DMS 273 treated with DMSO at 0.1 percent for 48 hours (cell line): ENCODE measurements around the gene GRIK1.

Experiments used
- DNase-seq: peaks from one replicate; lab custom pipeline; 2025; lab: John Stamatoyannopoulos, UW

The GRIK1 gene

DNA sequence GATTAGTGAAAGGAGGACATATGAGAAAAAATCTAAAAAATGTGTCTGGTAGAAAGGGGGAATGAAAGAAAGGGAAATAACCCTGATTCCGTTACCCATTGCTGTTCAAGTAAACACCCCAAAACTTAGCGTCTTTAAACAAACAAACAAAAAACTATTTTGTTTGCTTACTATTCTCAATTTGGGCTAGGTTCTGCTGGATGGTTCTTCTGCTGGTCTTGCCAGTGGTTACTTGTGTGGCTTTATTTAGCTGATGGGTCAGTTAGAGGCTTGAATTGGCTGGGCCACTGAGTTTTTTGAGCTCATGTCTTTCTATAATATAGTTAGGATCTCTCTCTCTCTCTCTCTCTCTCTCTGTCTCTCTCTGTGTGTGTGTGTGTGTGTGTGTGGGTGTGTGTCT lies 112.1 kb downstream of the GRIK1 start:
- DNase-seq, result no peak

DNA sequence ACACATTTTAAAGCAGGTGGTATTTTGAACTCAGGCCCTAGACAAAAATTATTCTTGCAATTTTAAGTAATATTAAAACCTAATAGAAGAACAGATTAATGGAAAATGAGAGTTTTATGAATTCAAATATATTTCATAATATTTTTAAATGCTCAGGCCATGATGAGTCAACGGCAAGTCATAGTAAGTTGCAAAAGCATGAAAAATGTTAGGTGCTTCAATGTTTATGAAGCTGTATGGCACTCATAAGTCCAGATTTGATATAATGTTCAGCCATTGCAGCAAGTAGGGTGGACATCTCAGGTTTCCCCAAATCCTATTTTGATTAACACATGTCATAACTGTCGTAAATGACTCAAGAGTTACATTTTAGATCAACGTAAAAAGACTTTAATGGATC lies 112.6 kb downstream of the GRIK1 start:
- DNase-seq, result no peak

DNA sequence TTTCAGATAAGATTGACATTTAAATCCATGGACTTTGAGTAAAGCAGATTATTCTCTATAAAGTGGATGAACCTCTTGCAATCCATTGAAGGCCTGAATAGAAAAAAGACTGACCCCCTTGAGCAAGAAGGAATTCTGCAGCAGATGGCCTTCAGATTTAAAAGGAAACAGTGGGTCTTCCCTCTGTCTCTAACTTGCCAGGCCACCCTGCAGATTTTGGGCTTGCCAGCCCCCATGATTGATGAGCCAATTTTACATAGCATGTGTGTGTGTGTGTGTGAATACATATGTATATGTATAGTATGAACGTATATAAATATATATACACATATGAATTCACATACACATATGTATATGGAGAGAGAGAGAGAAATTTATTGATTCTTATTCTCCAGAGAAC lies 113.4 kb downstream of the GRIK1 start:
- no peak for DNase-seq

DNA sequence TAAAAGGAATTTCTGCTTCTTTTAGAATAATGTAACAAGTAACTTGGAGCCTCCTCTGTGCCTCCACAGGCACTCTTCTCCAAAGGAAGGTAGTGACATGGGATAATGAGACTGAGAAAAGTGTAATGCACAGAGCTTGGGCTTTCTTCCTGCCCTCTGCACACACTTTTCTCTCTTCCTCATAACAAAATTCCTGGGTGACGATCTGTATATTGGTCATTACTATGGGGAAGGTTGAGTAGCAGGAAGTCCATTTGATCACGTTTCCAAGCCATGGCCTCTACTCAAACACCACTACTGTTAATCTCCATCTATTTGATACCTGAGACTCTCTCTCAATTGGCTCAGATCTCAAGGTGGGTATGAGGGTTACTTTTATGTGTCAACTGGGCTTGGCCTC lies 113.9 kb downstream of the GRIK1 start:
- DNase-seq, result no peak

DNA sequence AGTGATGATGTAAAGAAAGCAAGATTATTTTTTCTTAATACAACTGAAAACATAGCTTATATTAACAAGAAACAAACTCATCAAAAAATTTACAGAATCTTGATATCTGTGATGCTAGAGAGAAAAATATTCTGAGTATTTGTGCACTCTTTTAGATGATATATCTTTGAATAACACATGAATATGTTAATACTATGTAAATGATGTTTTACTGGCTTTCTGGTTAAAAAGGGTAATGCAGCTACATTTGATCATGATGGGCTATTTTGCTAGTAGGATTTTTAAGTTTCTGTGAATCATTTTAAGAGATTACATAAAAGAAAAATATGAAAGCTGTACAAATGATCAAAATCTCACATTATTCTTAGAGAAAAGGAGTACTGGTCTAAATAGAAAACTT lies 114.5 kb downstream of the GRIK1 start:
- DNase-seq, result no peak

DNA sequence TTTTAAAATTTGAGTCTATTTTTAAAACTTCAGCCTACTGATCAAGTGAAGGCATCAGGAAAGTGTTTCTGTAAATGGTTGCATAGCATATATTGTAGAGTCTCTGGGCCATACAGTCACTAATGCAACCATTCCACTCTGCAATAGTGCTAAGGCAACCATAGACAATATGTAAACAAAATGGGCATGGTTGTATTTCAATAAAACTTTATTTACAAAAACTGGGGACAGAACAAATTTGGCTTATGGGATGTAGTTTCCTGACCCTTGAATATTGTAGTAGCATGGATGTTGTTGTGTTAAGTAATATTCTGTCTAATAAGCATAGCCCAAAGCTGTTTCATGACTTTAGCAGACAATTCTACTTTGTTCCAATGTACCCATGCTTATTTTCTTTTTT lies 117.7 kb downstream of the GRIK1 start:
- no peak for DNase-seq

DNA sequence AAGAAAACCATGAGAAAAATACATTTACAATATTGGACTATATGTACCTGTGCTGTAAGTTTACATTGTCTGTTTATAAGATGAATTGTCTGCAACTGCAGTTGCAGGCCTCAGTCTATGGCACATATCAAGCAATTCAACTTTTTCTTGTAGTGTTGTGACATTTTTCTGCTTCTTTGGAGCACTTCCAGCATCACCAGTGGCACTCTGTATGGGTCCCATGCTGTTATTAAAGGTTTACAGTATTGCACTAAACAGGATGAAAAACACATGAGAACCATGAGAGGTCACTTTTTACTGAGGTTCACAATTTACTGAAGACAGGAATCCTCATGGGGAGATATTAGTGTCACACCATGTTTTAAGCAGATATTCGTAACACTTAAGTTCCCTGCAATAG lies 118.6 kb downstream of the GRIK1 start:
- DNase-seq, result no peak

DNA sequence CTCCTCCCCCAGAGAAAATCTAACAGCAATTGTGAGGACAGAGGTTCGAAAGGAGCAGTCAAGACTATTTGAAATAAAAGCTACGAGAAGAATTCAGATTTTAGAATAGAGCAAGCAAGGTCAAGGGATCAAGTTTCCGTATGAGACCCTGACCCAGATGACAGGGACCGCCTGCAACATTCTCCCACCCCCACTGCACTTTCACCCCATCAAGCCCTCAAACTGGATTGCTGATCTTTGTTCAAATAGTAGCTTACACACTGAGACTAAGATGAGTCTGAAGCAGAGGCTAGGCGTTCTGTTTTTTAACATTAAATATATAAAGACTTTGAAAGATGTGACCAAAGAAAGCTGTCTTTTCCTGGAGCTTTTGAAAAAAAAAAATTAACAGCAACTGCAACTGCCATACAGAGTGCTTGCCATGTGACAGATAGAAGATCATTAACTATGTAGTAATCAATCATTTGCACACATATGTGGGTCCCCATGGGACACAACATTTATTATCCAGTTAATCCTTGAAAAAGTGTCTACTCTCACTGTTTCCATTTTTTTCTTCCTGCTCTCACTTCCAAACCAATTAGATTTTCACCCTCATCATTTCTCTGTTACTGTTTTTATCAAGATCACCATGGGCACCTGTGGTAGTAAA lies 120.0 kb downstream of the GRIK1 start:
- no peak for DNase-seq

DNA sequence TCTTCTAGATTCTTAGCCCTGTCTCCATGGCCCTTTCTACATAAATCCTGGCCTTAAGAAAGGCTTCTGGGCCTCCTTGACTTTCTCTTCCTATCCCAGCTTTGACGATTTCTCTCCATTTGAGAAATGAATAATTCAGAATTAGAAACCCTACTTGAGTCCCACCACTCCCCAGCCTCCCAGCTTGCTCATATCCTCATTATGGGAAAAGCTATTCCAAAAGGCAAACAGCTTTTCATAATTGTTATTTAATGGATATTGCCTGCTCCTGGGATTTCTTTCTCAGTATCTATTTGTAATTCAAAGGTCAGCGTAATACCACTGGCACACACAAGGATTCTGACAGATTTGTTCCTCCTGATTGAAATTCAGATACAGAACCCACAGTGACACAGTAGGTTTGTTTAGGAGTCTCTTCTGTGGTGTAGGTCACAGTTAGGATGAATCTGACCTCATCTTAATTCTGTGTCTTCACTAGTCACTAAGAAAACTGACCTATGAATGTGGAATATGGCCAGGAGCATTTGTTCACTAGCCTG lies 121.3 kb downstream of the GRIK1 start:
- no peak for DNase-seq

DNA sequence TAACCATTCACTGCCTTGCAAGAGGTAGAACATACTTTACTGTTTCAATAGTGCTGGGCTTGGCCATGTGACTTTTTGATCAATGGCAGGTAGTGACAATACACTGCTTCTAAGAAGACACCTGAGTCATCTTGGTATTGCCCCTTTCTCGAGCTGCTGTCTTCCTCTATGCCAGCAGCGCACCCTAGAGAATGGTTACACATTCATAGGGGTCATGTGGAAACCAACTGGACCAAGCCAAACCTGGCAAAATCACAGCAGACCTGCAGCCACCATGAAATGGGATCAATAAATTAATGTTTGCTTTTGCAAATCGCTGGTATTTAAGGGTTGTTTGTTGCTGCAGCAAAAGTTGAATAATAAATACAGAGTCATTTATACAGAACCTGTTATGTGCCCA lies 122.3 kb downstream of the GRIK1 start:
- no peak for DNase-seq

DNA sequence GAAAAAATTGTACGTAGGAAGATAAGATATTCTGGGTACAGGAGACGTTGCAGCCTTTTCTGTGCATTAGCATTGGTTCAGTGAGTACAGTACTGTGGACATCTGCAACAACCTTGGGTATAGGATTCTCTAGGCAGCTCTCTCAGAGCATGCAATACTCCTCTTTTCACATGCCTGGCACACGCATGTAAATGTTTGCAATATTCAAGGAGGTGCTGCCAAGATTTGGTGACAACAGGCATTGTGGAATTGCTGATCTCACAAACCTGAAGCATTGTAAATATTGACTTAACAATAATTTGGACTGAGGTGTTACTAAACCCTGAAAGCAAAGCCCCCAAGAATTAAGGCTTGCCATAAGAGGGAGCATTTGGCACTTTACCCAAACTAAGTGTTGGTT lies 126.8 kb downstream of the GRIK1 start:
- no peak for DNase-seq

DNA sequence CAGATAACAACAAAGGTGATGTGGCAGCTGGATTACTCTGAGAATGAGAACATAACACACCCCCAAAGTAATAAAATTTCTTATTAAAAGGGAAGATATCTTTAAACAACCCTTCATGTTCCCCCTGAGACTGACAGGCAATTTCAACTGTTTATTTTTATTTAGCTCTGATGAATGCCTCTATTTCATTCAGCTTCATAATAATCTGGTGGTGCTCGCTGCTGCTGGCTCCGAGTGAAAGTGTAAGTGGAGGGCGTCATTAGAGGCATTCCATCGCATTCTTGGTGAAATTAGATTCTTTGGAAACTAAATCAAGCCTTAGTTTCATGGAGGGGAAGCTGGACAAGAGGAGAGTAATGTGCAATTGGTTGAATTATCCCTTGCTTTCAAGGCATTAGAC lies 128.9 kb downstream of the GRIK1 start:
- DNase-seq, result no peak

DNA sequence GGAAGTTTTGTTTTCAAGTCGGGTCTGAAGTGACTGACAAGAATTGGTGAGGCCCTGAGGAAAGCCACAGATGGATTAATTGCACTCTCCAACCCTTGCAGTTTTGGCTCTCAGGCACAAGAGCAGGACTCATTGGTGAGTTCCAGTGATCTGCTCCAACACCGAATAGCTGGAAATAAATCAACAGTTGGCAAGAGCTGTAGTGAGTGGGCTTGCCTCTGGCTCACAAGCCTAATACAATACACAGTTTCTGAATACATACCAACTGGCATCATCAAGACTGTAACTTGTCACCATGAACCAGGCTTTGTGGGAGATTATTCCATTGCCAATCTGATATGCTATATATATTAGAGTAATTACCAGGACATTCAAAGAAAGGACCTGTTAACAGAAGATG lies 131.6 kb downstream of the GRIK1 start:
- no peak for DNase-seq

DNA sequence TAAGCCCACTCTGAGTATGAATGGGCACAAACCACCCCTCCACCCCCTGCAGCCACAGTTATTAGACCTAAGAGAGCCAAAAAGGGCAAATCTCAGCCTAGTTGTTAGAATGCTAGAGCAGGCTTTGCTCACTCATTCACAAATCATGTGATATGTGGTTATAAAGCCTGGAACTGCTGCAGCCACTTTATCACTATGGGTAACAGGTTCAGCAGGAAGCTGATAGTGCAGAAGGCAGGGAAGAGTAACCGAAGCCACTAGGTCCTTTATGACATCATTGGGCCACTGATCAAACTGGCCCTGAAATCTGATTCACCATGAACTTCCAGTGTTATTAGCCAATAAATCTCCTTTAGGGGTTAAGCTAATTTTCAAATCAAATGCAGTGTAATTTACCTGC lies 134.7 kb downstream of the GRIK1 start:
- DNase-seq, result no peak

DNA sequence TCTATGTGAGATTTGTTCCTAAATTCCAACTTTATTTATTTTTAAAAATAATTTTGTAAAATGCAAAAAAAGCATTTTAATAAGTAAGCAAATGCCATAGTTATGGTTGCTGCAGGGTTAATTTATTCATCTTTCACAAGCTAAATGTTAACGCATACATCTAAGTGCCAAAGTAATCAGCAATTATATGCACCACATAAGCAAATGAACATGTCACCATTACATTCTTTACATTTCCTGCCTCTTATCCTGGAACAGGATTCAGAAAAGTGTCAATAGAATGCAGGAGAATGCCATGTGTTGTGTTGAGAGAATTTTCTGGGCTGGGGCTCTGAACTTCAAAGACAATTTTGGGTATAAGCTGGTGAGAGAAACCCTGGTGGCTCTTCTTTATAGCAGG lies 136.6 kb downstream of the GRIK1 start:
- DNase-seq, result no peak

DNA sequence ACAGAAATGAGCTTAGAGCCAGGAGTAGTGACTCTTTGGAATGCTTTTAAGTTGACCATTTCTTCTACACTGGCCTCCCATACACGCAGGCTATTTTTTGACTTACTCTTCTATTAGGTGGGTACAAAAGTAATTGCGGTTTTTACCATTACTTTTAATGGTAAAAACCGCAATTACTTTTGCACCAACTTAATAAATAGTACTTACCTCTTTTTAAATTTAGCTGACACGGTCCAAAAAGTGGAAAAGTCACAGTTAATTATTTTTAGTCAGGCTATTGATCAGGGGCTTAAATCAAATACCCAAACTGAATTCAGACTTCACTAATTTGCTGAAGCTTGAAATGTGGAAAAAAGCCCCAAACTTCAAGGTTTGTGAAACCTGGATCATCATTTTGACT lies 138.7 kb downstream of the GRIK1 start:
- no peak for DNase-seq

DNA sequence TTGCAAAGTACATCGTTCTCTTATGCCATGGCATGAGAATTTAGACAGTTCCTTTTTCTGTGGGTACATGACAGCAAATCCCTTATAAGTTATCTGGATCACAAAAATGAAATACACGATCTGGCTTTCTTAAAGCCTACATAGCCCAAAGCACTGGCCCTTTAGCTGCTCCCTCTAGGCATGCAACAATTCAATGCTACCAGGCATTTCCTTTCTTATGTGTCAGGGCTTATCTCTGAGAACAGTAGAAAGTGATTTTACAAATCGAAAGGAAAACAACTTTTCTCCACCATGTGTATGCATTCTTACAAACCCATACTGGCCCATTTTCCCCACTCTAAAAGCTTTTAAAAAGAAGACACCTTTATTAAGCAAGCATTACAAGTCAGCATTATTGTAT lies 139.7 kb downstream of the GRIK1 start:
- DNase-seq, result no peak

DNA sequence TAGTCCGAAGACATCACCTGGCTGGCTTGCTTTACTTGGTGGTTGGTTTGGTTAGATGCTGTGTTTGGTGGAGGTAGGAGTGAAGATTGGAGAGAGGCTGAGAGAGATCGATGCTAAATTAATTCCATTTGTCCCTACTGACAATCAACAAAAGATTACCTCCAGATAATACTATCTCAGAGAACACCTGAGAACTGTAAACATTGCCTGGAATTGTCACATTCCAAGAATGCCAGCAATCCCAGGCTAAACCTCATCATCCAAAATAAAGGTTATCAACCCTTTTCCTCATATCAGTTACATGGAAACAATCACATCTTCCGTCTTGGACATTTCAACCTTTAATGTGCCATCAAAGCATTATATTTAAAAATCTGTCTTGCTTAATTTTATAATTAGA lies 141.0 kb downstream of the GRIK1 start:
- DNase-seq, result no peak

DNA sequence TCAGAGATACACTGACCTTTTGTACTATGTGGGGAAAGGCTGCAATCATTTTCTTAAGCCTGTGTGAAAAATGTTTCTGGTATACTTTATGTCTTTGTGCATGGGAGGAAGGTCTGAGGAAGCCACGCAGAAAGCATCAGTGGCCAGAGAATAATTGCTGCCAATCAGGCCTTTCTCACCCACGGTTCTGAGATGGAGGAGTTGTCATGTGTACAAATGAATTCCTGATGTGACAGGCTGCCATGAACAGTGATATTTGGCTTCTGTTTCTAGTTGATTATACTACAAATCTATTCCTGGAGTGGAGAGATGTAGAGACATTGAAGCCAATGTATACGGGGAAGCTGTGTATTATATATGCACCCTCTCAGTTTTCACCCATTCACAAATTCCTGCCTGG lies 142.6 kb downstream of the GRIK1 start:
- DNase-seq, result no peak

DNA sequence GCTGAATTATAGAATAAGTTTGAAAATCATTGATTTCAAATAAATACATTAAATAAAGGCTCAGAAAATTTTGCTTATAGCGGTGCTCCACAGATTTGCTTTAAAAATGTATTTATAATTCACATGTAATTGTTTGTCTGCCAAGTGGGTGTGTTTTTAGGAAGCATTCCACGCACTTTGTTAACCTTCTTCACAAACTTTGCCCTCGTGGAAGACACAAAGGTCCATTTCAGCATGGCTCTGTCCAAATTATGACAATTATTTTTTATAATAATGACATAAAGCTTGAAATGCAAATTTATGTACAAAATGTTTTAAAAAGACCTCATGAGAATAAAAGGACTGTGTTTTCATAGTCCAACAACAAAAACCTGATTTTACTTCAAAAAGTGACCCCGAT lies 146.1 kb downstream of the GRIK1 start:
- DNase-seq, result no peak

DNA sequence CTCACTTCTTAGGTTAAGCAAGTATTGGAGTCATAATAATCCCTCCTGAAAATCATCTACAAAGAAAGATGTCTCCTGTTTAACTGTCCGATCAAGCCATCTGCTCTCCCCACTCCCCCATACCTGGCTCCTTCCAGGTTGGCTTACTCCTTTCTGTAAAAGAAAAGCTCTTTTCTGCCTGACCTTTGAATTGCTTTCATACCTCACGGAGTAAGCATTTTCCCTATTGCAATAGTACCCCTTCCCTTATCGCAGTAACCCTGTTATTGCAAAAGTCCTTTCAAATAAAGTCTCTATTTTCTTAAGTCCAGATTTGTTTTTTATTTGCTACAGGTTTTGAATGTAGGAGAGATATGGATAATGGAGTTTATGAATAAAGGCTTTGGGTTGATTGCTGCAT lies 150.4 kb downstream of the GRIK1 start:
- DNase-seq, result no peak

DNA sequence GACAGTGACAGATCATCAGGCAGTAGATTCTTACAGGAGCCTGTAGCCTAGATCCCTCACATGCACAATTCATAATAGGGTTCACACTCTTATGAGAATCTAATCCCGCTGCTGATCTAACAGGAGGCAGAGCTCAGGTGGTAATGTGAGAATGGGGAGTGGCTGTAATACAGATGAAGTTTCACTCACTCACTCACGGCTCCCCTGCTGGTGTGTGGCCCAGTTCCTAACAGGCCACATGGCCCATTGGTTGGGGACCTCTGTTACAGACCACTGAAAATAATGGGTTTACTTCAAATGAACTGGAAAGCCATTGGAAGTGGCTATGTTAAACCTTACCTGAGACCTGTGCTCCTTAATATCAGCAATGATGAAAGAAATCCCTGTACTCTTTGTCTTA lies 151.0 kb downstream of the GRIK1 start:
- DNase-seq, result no peak

DNA sequence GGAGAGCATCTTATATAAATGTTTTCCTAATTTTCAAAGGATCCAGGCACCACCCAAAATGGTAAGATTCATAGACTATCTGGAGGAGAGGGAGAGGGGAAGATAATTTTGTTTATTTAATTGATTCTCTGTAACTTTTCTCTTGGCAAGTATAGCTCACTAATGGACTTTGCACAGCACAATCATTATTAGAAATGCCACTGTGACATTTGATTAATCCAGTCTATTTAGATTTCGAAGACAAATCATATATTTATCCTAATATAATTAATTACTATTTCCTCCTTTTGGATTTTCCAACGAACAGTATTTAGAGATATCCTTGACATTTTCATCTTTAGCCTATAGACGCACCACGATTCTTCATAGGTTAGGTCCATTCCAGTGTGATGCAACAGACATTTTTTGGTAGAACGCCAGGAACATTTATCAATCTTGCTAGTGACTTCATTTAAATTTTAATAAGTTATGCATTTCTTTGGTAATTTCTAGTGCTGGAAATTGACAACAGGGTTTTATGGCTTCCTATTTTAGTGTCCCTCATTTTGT lies 152.4 kb downstream of the GRIK1 start:
- DNase-seq, result no peak
